Ishikawa (cell line): Measurements from ENCODE around the gene ALX4.

ENCODE experiments used
- CEBPB ChIP-seq: IDR thresholded peaks from 2 replicates; pipeline ENCODE4 v1.6.1; 2012
- CREB1 ChIP-seq: IDR thresholded peaks from 2 replicates; pipeline ENCODE4 v1.6.1; 2012; ENCODE audit warnings: low read depth
- EGR1 ChIP-seq: IDR thresholded peaks from 2 replicates; pipeline ENCODE4 v1.6.1; 2012
- EP300 ChIP-seq: IDR thresholded peaks from 2 replicates; pipeline ENCODE4 v1.6.1; 2012; ENCODE audit warnings: borderline replicate concordance
- FOXM1 ChIP-seq: IDR thresholded peaks from 2 replicates; pipeline ENCODE4 v1.6.1; 2012; ENCODE audit warnings: low read depth, borderline replicate concordance
- NFIC ChIP-seq: IDR thresholded peaks from 2 replicates; pipeline ENCODE4 v1.6.1; 2012
- RAD21 ChIP-seq: IDR thresholded peaks from 2 replicates; pipeline ENCODE4 v1.6.1; 2012; ENCODE audit warnings: low read depth
- TAF1 ChIP-seq: IDR thresholded peaks from 2 replicates; pipeline ENCODE4 v1.6.1; 2012; ENCODE audit warnings: low read depth, mild to moderate bottlenecking
- TCF12 ChIP-seq: IDR thresholded peaks from 2 replicates; pipeline ENCODE4 v1.6.1; 2012; ENCODE audit warnings: low read depth
- TEAD4 ChIP-seq: IDR thresholded peaks from 2 replicates; pipeline ENCODE4 v1.6.1; 2012
- YY1 ChIP-seq: IDR thresholded peaks from 2 replicates; pipeline ENCODE4 v1.6.1; 2012; ENCODE audit warnings: low read depth
- ZBTB7A ChIP-seq: IDR thresholded peaks from 2 replicates; pipeline ENCODE4 v1.6.1; 2012; ENCODE audit warnings: low read depth
- TF ChIP-seq, protein P1 (sequence below): IDR thresholded peaks from 2 replicates; pipeline ENCODE4 v1.6.1; 2012
- TF ChIP-seq, protein P2 (sequence below): IDR thresholded peaks from 2 replicates; pipeline ENCODE4 v1.6.1; 2012; ENCODE audit warnings: low read depth, mild to moderate bottlenecking
- TF ChIP-seq, protein P3 (sequence below): IDR thresholded peaks from 2 replicates; pipeline ENCODE4 v1.6.1; 2012

Gene ALX4

DNA sequence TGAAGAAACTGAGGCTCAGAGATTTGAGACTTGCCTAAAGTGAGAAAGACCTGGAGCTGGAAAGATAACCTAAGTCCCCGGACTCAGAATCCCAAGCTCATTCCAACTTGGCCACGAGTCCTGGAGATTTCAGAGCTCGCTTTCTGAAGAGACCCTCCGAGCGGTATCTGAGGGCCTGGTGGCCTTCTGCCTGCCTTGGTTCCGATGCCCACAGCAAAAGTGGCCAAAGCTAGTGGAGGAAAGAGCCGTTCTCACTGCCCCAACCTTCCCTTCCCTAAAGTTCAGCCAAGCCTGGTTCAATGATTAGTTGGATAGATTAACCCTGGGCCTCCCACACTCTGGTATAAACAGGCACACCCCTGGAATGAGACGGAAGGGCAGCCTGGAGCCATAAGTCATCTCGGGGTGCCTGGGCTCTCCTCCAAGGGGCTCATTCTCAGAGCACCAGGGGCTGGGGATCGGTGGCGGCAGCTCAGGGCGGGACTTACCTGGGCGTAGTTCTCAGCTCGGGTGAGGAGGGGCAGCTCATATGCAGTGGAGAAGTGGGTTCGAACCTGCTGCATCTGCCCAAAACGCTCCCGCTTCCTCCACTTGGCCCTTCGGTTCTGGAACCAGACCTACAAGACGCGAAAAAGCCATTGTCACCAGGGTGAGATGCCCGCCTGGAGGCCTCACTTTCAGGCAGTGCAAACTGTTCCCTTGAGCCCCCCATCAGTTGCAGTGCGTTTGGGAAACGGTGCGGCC, 42.8 kb downstream of the ALX4 start:
- no peak for TF ChIP-seq NFIC
- TF ChIP-seq, protein P1, sequence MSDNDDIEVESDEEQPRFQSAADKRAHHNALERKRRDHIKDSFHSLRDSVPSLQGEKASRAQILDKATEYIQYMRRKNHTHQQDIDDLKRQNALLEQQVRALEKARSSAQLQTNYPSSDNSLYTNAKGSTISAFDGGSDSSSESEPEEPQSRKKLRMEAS: no peak
- no peak for TF ChIP-seq EP300
- TF ChIP-seq TCF12: no peak
- no peak for TF ChIP-seq EGR1
- TF ChIP-seq, protein P2, sequence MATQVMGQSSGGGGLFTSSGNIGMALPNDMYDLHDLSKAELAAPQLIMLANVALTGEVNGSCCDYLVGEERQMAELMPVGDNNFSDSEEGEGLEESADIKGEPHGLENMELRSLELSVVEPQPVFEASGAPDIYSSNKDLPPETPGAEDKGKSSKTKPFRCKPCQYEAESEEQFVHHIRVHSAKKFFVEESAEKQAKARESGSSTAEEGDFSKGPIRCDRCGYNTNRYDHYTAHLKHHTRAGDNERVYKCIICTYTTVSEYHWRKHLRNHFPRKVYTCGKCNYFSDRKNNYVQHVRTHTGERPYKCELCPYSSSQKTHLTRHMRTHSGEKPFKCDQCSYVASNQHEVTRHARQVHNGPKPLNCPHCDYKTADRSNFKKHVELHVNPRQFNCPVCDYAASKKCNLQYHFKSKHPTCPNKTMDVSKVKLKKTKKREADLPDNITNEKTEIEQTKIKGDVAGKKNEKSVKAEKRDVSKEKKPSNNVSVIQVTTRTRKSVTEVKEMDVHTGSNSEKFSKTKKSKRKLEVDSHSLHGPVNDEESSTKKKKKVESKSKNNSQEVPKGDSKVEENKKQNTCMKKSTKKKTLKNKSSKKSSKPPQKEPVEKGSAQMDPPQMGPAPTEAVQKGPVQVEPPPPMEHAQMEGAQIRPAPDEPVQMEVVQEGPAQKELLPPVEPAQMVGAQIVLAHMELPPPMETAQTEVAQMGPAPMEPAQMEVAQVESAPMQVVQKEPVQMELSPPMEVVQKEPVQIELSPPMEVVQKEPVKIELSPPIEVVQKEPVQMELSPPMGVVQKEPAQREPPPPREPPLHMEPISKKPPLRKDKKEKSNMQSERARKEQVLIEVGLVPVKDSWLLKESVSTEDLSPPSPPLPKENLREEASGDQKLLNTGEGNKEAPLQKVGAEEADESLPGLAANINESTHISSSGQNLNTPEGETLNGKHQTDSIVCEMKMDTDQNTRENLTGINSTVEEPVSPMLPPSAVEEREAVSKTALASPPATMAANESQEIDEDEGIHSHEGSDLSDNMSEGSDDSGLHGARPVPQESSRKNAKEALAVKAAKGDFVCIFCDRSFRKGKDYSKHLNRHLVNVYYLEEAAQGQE: no peak
- no peak for TF ChIP-seq YY1
- TF ChIP-seq FOXM1: no peak
- no peak for TF ChIP-seq RAD21
- TF ChIP-seq CEBPB: no peak
- TF ChIP-seq, protein P3, sequence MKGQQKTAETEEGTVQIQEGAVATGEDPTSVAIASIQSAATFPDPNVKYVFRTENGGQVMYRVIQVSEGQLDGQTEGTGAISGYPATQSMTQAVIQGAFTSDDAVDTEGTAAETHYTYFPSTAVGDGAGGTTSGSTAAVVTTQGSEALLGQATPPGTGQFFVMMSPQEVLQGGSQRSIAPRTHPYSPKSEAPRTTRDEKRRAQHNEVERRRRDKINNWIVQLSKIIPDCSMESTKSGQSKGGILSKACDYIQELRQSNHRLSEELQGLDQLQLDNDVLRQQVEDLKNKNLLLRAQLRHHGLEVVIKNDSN: no peak
- TF ChIP-seq TAF1: no peak
- no peak for TF ChIP-seq ZBTB7A
- TF ChIP-seq CREB1: no peak
- no peak for TF ChIP-seq TEAD4

DNA sequence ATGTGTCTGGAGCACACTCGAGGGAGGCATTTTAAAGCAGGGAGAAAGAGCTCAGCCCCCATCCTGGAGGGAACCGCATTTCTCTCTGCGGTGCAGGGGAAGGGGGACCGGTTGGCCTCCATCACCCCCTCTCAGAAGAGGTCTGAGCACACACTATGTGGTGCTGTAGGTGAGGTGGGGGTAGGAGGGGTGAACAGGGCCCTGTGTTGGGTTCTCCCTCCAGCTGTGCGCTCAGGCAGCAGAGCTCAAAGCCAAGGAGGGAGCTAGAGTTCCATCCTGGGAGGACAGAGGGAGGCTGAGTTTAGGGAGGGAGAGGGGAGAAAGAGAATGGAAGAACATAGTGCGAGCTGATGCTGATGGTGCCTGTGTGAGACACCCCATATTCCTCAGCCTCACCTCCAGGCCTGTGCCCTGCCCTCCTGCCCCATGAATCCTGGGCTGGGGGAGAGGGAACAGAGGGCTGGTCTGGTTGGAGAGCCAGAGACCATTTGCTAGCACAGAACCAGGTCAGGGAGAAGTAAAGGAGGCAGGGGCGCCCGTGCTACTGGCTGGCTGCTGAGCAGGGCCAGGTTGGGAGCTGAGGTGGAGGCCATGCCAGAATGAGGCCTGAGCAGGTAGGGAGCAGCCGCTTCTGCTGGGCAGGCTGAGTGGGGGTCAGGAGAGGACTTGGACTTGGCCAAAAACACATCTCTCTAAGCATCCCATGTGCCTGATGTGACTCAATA, 43.7 kb downstream of the ALX4 start:
- TF ChIP-seq CREB1 (no peak), RAD21 (no peak), NFIC (no peak), EGR1 (no peak), FOXM1 (no peak), TAF1 (no peak), TEAD4 (no peak), YY1 (no peak), CEBPB (no peak)

DNA sequence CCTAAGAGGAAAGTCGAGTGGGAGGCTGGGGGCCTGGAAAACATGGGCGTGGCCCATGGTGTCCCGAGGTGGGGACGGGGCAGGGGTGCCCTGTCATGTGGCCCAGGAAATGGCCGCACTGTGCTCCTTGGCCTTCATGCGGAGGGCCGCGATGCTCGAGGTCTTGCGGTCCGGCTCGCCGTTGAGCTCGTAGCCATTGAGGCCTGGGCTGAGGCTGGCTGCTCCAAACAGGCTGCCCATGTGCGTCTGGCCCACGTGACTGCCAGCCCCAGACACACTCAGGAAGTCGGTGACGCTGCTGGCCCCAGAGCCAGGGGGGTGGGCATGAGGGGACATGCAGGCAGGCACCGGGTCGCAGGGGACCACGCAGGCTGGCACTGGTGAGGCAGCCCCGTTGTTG, 45.2 kb downstream of the ALX4 start:
- TF ChIP-seq YY1: no peak
- no peak for TF ChIP-seq CREB1
- TF ChIP-seq TAF1: no peak
- TF ChIP-seq, protein P2: no peak
- TF ChIP-seq, protein P3: no peak
- no peak for TF ChIP-seq EGR1
- TF ChIP-seq EP300: no peak

DNA sequence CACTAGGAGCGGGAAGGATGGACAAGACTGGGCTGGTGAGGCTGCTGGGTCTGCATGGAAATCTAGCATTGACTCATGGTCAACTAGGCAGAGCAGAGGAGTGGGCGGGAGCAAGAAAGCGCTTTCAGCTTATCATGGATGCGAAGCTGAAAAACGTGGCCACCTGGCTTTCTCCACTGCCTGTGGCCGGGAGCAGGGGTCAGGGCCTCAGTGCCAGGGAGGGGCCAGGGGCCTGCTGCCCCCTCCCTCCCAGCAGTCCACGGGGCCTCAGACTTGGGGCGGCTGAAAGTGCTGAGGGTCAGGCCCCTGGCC, 45.5 kb downstream of the ALX4 start:
- TF ChIP-seq, protein P2: no peak
- TF ChIP-seq TCF12: no peak
- TF ChIP-seq EGR1: no peak
- no peak for TF ChIP-seq CREB1
- no peak for TF ChIP-seq FOXM1
- no peak for TF ChIP-seq RAD21
- TF ChIP-seq ZBTB7A: no peak
- TF ChIP-seq, protein P1: no peak
- TF ChIP-seq TAF1: no peak
- TF ChIP-seq CEBPB: no peak
- TF ChIP-seq EP300: no peak
- no peak for TF ChIP-seq YY1
- no peak for TF ChIP-seq NFIC
- TF ChIP-seq, protein P3: no peak
- TF ChIP-seq TEAD4: no peak
